ENCODE results near the gene ARRDC3. TPM values are rescaled to one million over a fixed set of nuclear protein-coding genes. Genes with fewer than 3 reads are reported as not detected.

Gene ARRDC3
- total RNA-seq, 1 experiment from 2014 or later, result 46.3 TPM

DNA sequence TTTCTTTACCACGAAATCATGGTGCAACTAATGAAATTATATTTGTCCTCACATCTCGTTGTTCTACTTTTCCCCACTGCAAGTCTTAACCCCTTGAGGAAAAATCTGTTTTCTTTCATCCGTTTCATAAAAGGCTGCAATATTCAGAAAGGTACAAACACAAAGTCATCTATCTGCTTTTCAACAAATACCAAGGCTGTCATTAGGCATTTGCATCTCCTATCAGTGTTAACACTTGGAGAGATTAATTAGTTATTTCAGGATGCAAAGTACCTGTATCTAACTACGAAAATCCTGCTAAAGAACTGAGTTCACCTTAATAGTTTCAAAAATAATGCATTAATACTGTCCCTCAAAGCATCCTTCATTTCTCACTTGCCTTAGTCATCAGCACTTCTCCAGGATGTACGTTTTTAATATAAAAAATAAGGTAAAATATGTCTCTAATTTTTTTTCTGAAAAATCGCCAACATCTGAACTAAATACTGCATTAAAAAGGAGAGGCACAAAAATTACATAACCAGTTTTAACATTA lies 1.8 kb downstream of the ARRDC3 start:
- BruUV-seq (replicated peaks), result TSS peak; percentile 75
- no peak for DNase-seq (ENCODE audit: low spot score)
- Histone ChIP-seq H3K27ac (ENCODE audit: low read depth, low read length, poor library complexity, severe bottlenecking) (peak overlapping the region; percentile 88), H3K4me3 (ENCODE audit: low read depth, low read length, poor library complexity, severe bottlenecking) (peak overlapping the region; percentile 84), H3K4me1 (ENCODE audit: insufficient read depth, low read length, poor library complexity, severe bottlenecking) (peaks cover 34% of the 10 kb centered on the region), H3K27me3 (replicated peaks; ENCODE audit: insufficient read depth, low read depth, low read length, poor library complexity) (no peaks in the 10 kb centered on the region), H3K9me3 (ENCODE audit: low read depth, low read length, poor library complexity, severe bottlenecking) (no peaks in the 10 kb centered on the region), H3K36me3 (ENCODE audit: insufficient read depth, low read length, poor library complexity, severe bottlenecking) (peaks cover 25% of the 10 kb centered on the region)
- TF ChIP-seq, protein P1, sequence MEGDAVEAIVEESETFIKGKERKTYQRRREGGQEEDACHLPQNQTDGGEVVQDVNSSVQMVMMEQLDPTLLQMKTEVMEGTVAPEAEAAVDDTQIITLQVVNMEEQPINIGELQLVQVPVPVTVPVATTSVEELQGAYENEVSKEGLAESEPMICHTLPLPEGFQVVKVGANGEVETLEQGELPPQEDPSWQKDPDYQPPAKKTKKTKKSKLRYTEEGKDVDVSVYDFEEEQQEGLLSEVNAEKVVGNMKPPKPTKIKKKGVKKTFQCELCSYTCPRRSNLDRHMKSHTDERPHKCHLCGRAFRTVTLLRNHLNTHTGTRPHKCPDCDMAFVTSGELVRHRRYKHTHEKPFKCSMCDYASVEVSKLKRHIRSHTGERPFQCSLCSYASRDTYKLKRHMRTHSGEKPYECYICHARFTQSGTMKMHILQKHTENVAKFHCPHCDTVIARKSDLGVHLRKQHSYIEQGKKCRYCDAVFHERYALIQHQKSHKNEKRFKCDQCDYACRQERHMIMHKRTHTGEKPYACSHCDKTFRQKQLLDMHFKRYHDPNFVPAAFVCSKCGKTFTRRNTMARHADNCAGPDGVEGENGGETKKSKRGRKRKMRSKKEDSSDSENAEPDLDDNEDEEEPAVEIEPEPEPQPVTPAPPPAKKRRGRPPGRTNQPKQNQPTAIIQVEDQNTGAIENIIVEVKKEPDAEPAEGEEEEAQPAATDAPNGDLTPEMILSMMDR (conservative IDR thresholded peaks at IDR 0.05; ENCODE audit: low read depth, low read length), result no peak
- TF ChIP-seq EZH2 (IDR thresholded peaks at IDR 0.05; ENCODE audit: borderline replicate concordance, low read depth, low read length, poor library complexity, severe bottlenecking), result no peak
- ChIA-PET CTCF (interaction anchor here (0.6 to 0.8 kb wide), 3 partner anchors 65 to 449 kb away, joined by 6 to 10 read pairs (median 9); no protein-coding TSS in a partner anchor), POLR2A (ENCODE audit: low non-redundant PET) (interaction anchor here (0.5 to 0.8 kb wide), 10 partner anchors 61 to 449 kb away, joined by 4 to 23 read pairs (median 8); no protein-coding TSS in a partner anchor)
- intact Hi-C loops (cut with micrococcal nuclease; ENCODE audit: unreplicated experiment), result loop anchor here (2.0 to 10.0 kb wide), 3 partner anchors 101 to 197 kb away; no protein-coding TSS in a partner anchor

DNA sequence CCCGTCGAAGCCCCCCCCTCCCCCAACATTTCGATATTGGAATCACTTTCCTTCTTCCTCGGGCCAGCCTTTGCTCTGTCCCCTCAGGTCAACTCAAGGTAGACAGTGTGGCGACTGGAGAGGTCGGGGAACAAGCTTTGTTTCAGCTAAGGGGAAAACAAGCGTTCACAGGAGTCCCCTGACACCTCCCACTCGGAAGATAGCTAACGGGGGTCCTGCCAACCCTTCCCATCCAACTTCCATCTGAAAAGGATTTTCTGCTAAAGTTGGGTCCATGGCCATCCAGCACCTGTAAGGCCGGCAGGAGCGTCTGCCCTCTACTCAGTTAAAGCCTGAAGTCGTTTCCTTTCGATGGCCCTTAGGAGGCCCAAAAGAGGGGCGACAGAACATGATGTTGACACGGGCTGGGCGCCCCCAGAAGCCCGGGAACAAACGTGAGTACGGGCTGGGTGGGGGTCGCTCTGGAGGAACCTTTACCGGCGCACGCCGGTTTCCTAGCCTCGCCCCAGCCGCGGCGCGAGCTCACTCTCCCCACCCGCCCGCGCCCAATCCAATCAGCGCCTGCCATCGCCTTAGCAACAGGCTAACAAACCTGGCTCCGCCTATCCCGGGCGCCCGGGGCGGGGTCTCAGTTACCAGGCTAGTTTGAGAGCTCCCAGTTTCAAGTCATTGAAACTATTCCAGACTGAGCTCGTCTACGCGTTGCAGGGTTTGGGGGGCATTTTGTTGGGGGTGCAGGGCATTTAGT lies 2.5 kb downstream of the ARRDC3 start:
- Histone ChIP-seq H3K9me3 (ENCODE audit: low read depth, low read length, poor library complexity, severe bottlenecking) (no peaks in the 10 kb centered on the region), H3K4me3 (ENCODE audit: low read depth, low read length, poor library complexity, severe bottlenecking) (peak overlapping the region; percentile 84), H3K4me1 (ENCODE audit: insufficient read depth, low read length, poor library complexity, severe bottlenecking) (peaks cover 33% of the 10 kb centered on the region), H3K27ac (ENCODE audit: low read depth, low read length, poor library complexity, severe bottlenecking) (peak overlapping the region; percentile 88), H3K27me3 (replicated peaks; ENCODE audit: insufficient read depth, low read depth, low read length, poor library complexity) (no peaks in the 10 kb centered on the region), H3K36me3 (ENCODE audit: insufficient read depth, low read length, poor library complexity, severe bottlenecking) (peaks cover 31% of the 10 kb centered on the region)
- POLR2A ChIA-PET (ENCODE audit: low non-redundant PET), result interaction anchor here (0.5 to 0.8 kb wide), 10 partner anchors 61 to 449 kb away, joined by 4 to 23 read pairs (median 8); no protein-coding TSS in a partner anchor
- peak; percentile 98 for DNase-seq (ENCODE audit: low spot score)
- CTCF ChIA-PET, result interaction anchor here (0.6 to 0.8 kb wide), 3 partner anchors 66 to 448 kb away, joined by 6 to 10 read pairs (median 9); no protein-coding TSS in a partner anchor
- intact Hi-C loops (cut with micrococcal nuclease; ENCODE audit: unreplicated experiment), result loop anchor here (2.0 to 10.0 kb wide), 3 partner anchors 100 to 196 kb away; no protein-coding TSS in a partner anchor
- no TSS peak for BruUV-seq (replicated peaks)
- TF ChIP-seq, protein P1 (conservative IDR thresholded peaks at IDR 0.05; ENCODE audit: low read depth, low read length), result no peak
- no peak for TF ChIP-seq EZH2 (IDR thresholded peaks at IDR 0.05; ENCODE audit: borderline replicate concordance, low read depth, low read length, poor library complexity, severe bottlenecking)

DNA sequence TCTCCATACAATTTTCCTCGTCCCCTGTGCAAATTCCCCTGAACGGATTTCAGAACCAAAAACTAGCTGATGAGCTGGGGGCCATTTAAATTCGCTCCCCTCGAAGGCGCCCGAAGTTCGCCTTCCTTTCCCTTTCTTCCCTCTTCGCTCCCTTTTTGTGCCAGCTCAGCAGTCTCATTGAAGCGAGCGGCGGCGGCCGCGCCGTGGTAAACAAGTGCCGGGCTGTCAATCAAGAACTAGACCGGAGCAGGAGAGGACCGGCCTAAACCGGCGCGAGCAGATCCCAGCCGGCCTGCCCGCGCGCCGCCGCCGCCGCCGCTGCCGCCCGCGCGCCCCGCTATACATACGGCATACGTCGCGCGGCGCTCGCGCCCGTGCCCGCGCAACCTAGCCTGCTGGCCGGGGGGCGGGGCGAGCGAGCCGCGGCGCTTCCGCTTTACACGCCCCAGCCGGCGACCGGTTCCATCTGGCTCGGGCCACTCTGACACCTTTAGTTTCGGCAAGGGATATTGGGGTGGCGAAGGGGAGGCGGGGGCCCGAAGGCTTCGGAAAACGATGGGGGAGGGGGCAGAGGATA lies 3.1 kb downstream of the ARRDC3 start:
- POLR2A ChIA-PET (ENCODE audit: low non-redundant PET), result no interaction called here

More for the DNA sequence above, 3.1 kb downstream of the ARRDC3 start:
- peaks cover 38% of the 10 kb centered on the region for H3K36me3 ChIP-seq (ENCODE audit: insufficient read depth, low read length, poor library complexity, severe bottlenecking)
- no peaks in the 10 kb centered on the region for H3K9me3 ChIP-seq (ENCODE audit: low read depth, low read length, poor library complexity, severe bottlenecking)
- peak overlapping the region; percentile 84 for H3K4me3 ChIP-seq (ENCODE audit: low read depth, low read length, poor library complexity, severe bottlenecking)
- no TSS peak for BruUV-seq (replicated peaks)
- intact Hi-C loops (cut with micrococcal nuclease; ENCODE audit: unreplicated experiment), result loop anchor here (2.0 to 10.0 kb wide), 3 partner anchors 99 to 195 kb away; no protein-coding TSS in a partner anchor
- peaks cover 33% of the 10 kb centered on the region for H3K4me1 ChIP-seq (ENCODE audit: insufficient read depth, low read length, poor library complexity, severe bottlenecking)
- no peaks in the 10 kb centered on the region for H3K27me3 ChIP-seq (replicated peaks; ENCODE audit: insufficient read depth, low read depth, low read length, poor library complexity)
- CTCF ChIA-PET, result no interaction called here
- DNase-seq (ENCODE audit: low spot score), result peak; percentile 97
- no peak for TF ChIP-seq EZH2 (IDR thresholded peaks at IDR 0.05; ENCODE audit: borderline replicate concordance, low read depth, low read length, poor library complexity, severe bottlenecking)
- TF ChIP-seq, protein P1 (conservative IDR thresholded peaks at IDR 0.05; ENCODE audit: low read depth, low read length), result no peak
- H3K27ac ChIP-seq (ENCODE audit: low read depth, low read length, poor library complexity, severe bottlenecking), result peak overlapping the region; percentile 96
